NCI-H345 treated with DMSO at 0.1 percent for 48 hours (cell line): Measurements from ENCODE around the gene REEP1.
"Not testable (repeated sequence)": the region's sequence is repeated elsewhere in the genome, so short reads cannot be mapped to it uniquely, and the experiment has no call there.

Experiments used
- DNase-seq: peaks from one replicate; lab custom pipeline; 2025; ENCODE audit not compliant: unreplicated experiment; lab: John Stamatoyannopoulos, UW

REEP1 gene

GRCh38 chr2:86202336-86202692, 135.1 kb downstream of the REEP1 start:
- DNase-seq, result no peak

- DNase-seq, result no peak
Measured at GRCh38 chr2:86201671-86202335, 135.6 kb downstream of the REEP1 start.

DNA sequence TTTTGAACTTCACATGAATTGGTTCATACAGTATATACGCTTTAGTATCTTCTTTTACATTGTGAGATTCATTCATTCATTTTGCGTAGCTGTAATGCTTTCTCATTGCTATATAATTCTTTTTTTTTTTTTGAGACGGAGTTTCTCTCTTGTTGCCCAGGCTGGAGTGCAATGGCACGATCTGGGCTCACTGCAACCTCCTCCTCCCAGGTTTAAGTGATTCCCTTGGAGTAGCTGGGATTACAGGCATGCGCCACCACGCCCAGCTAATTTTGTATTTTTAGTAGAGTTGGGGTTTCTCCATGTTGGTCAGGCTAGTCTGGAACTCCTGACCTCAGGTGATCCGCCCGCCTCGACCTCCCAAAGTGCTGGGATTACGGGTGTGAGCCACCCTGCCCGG, 136.9 kb downstream of the REEP1 start:
- not testable (repeated sequence) for DNase-seq

- no peak for DNase-seq
Measured at GRCh38 chr2:86199834-86200177, 137.6 kb downstream of the REEP1 start.

DNA sequence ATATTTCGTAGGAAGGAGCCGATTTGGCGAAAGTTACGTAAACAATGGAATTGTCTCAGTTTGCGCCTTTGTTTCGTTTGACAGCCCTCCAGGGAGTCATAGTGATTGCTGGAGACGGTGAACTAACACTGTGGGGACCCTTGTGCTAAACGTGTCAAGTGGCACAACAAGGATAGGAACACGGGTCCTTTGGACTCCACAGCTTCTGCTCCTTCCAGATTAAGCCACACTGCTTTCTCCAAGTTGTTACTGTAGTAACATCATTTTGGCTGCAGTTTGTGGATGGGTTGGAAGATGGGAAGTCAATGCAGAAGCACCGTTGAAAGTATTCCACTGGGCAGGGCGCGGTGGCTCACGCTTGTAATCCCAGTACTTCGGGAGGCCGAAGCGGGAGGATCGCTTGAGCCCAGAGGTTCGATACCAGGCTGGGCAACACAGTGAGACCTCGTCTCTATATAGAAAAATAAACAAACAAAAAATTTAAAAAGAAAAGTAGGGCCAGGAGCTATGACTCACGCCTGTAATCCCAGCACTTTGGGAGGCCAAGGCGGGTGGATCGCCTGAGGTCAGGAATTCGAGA, 141.5 kb downstream of the REEP1 start:
- DNase-seq, result no peak

- DNase-seq, result peak; percentile 93
Measured at GRCh38 chr2:86195055-86195807, 142.2 kb downstream of the REEP1 start, which contains the start of gene IMMT. IMMT (minus strand) TSS chr2:86195462; CDS start chr2:86195382, 80 bp downstream.

- DNase-seq, result peak; percentile 91
Measured at GRCh38 chr2:86194751-86195054, 142.7 kb downstream of the REEP1 start.

GRCh38 chr2:86193901-86194567, 143.4 kb downstream of the REEP1 start:
- DNase-seq, result no peak

- no peak for DNase-seq
Measured at GRCh38 chr2:86189782-86190416, 147.5 kb downstream of the REEP1 start.

- DNase-seq, result no peak
Measured at GRCh38 chr2:86186431-86186830, 151.0 kb downstream of the REEP1 start.

- no peak for DNase-seq
Measured at GRCh38 chr2:86185517-86186212, 151.8 kb downstream of the REEP1 start.

GRCh38 chr2:86176597-86176996, 160.8 kb downstream of the REEP1 start:
- no peak for DNase-seq

GRCh38 chr2:86175828-86176227, 161.6 kb downstream of the REEP1 start:
- DNase-seq, result no peak

DNA sequence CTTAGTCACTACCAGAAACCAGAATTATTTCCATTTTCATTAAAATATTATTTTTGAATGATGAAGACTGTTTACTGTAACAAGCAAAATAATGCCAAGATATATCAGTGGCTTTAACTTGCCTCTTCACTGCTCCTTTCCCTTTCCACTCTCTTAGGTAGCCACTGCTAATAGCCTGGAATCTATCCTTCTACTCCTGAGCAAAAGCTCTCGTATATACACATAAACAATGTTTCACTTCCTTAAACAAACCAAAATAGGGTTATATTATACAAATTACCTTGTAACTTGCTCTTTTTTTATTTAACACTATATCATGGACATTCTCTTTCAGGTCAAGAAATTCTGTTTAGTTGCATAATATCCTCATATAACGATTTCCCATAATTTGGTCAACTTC, 163.0 kb downstream of the REEP1 start:
- no peak for DNase-seq

DNA sequence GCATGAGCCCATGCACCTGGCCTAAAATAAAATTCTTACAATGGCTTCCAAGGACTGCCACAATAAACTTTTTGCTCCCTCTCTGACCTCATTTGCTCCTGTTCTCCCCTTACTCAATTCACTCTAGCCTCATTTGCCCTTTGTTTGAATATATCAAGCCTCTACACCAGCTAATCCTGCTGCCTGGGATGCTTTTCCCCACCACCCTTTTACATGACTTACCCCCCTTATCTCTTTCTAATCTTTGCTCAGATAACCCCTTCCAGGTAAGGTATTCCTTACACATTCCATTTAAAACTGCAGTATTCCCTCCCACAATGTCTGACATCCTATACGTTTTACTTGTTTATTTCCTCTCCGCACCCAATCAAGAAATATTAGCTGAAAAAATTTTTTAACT, 164.8 kb downstream of the REEP1 start:
- DNase-seq, result no peak

GRCh38 chr2:86171295-86171694, 166.1 kb downstream of the REEP1 start:
- DNase-seq, result no peak

- DNase-seq, result no peak
Measured at GRCh38 chr2:86170449-86170848, 167.0 kb downstream of the REEP1 start.
